GM19372 (cell line): ENCODE data around the gene FGF14.

Source experiments
- ATAC-seq: cut with Tn5 transposase; IDR thresholded peaks from one replicate; pipeline ENCODE4 v1.9.1; 2021; ENCODE audit warnings: mild to moderate bottlenecking, low read depth, moderate library complexity; ENCODE audit not compliant: unreplicated experiment

The FGF14 gene

GRCh38 chr13:102261316-102261715, 140.5 kb downstream of the FGF14 start:
- ATAC-seq, result no peak

GRCh38 chr13:102260256-102260655, 141.6 kb downstream of the FGF14 start:
- no peak for ATAC-seq

GRCh38 chr13:102255409-102255808, 146.4 kb downstream of the FGF14 start:
- ATAC-seq, result no peak

- no peak for ATAC-seq
These were observed 150.0 kb downstream of the FGF14 start for GRCh38 chr13:102251817-102252216.

- ATAC-seq, result no peak
These were observed 151.4 kb downstream of the FGF14 start for GRCh38 chr13:102250448-102250847.

GRCh38 chr13:102244607-102245227, 157.1 kb downstream of the FGF14 start:
- no peak for ATAC-seq

- ATAC-seq, result no peak
These were observed 161.7 kb downstream of the FGF14 start for GRCh38 chr13:102240110-102240509.

GRCh38 chr13:102237230-102237629, 164.6 kb downstream of the FGF14 start:
- no peak for ATAC-seq

GRCh38 chr13:102236830-102237229, 165.0 kb downstream of the FGF14 start:
- ATAC-seq, result no peak

- ATAC-seq, result no peak
These were observed 165.5 kb downstream of the FGF14 start for GRCh38 chr13:102236341-102236740.

GRCh38 chr13:102235689-102236088, 166.2 kb downstream of the FGF14 start:
- no peak for ATAC-seq

- no peak for ATAC-seq
These were observed 167.2 kb downstream of the FGF14 start for GRCh38 chr13:102234618-102235017.

GRCh38 chr13:102233566-102234208, 168.2 kb downstream of the FGF14 start:
- no peak for ATAC-seq

- ATAC-seq, result no peak
These were observed 170.4 kb downstream of the FGF14 start for GRCh38 chr13:102231479-102231878.

GRCh38 chr13:102227741-102228140, 174.1 kb downstream of the FGF14 start:
- ATAC-seq, result no peak

- no peak for ATAC-seq
These were observed 175.3 kb downstream of the FGF14 start for GRCh38 chr13:102226591-102226990.

GRCh38 chr13:102225892-102226291, 176.0 kb downstream of the FGF14 start:
- ATAC-seq, result no peak

- no peak for ATAC-seq
These were observed 181.1 kb downstream of the FGF14 start for GRCh38 chr13:102220681-102221228.

- ATAC-seq, result no peak
These were observed 186.9 kb downstream of the FGF14 start for GRCh38 chr13:102214956-102215355.

- ATAC-seq, result no peak
These were observed 189.1 kb downstream of the FGF14 start for GRCh38 chr13:102212729-102213128.

GRCh38 chr13:102208347-102208746, 193.5 kb downstream of the FGF14 start:
- no peak for ATAC-seq

GRCh38 chr13:102207680-102208342, 194.0 kb downstream of the FGF14 start:
- no peak for ATAC-seq
